LNCAP (cell line): Measurements from ENCODE around the gene LAMA2.
A peak's percentile ranks its signal among the peaks of the same experiment; 100 is the strongest.

ENCODE experiments used
- CTCF ChIP-seq: fragments of 450-650 bp; IDR thresholded peaks from 2 replicates; pipeline ENCODE4 v1.5.1; 2017; ENCODE audit warnings: mild to moderate bottlenecking

Gene LAMA2

GRCh38 chr6:129500958-129501739 is 618.2 kb downstream of the LAMA2 start:
- TF ChIP-seq CTCF: peak; percentile 50; the same call in 1 of the 2 replicates

GRCh38 chr6:129501740-129502660 is 619.1 kb downstream of the LAMA2 start:
- no peak for TF ChIP-seq CTCF

GRCh38 chr6:129504456-129504855 is 621.5 kb downstream of the LAMA2 start:
- no peak for TF ChIP-seq CTCF

- TF ChIP-seq CTCF: no peak
Observed at GRCh38 chr6:129507059-129507807, 624.3 kb downstream of the LAMA2 start.

- no peak for TF ChIP-seq CTCF
Observed at GRCh38 chr6:129507846-129508245, 624.9 kb downstream of the LAMA2 start.

- TF ChIP-seq CTCF: no peak
Observed at GRCh38 chr6:129508477-129509145, 625.7 kb downstream of the LAMA2 start.

GRCh38 chr6:129510950-129511349 is 628.0 kb downstream of the LAMA2 start:
- no peak for TF ChIP-seq CTCF
